GM21717 (cell line): ENCODE measurements around the gene CCDC148.

Source experiments
- ATAC-seq: cut with Tn5 transposase; IDR thresholded peaks from one replicate; pipeline ENCODE4 v1.9.1; 2021; ENCODE audit warnings: mild to moderate bottlenecking, moderate library complexity; ENCODE audit not compliant: unreplicated experiment

Gene CCDC148

GRCh38 chr2:158456309-158457066 is at the start of gene CCDC148, which contains the start of gene PKP4:
CCDC148 (minus strand) TSS chr2:158456753; CDS start chr2:158456439, 314 bp downstream.
PKP4 (plus strand) TSS chr2:158456952; CDS start chr2:158533185, 76,233 bp downstream.
- ATAC-seq: peak; percentile 96

GRCh38 chr2:158505448-158505934 is 48.9 kb upstream of the CCDC148 start:
- ATAC-seq: no peak

- no peak for ATAC-seq
Measured at GRCh38 chr2:158504088-158504487, 47.5 kb upstream of the CCDC148 start.

- no peak for ATAC-seq
Measured at GRCh38 chr2:158502974-158503373, 46.4 kb upstream of the CCDC148 start.

- no peak for ATAC-seq
Measured at GRCh38 chr2:158501301-158501700, 44.7 kb upstream of the CCDC148 start.

- ATAC-seq: no peak
Measured at GRCh38 chr2:158500333-158500732, 43.8 kb upstream of the CCDC148 start.

GRCh38 chr2:158499383-158499782 is 42.8 kb upstream of the CCDC148 start:
- no peak for ATAC-seq

GRCh38 chr2:158498749-158499136 is 42.2 kb upstream of the CCDC148 start:
- ATAC-seq: no peak

- ATAC-seq: no peak
Measured at GRCh38 chr2:158498043-158498748, 41.6 kb upstream of the CCDC148 start.

GRCh38 chr2:158497486-158497885 is 40.9 kb upstream of the CCDC148 start:
- no peak for ATAC-seq

- no peak for ATAC-seq
Measured at GRCh38 chr2:158496986-158497385, 40.4 kb upstream of the CCDC148 start.

GRCh38 chr2:158495175-158495574 is 38.6 kb upstream of the CCDC148 start:
- ATAC-seq: no peak

- no peak for ATAC-seq
Measured at GRCh38 chr2:158493458-158493857, 36.9 kb upstream of the CCDC148 start.

GRCh38 chr2:158491072-158491471 is 34.5 kb upstream of the CCDC148 start:
- no peak for ATAC-seq

- ATAC-seq: no peak
Measured at GRCh38 chr2:158489366-158490112, 33.0 kb upstream of the CCDC148 start.

GRCh38 chr2:158488442-158489216 is 32.1 kb upstream of the CCDC148 start:
- no peak for ATAC-seq

GRCh38 chr2:158487419-158487818 is 30.9 kb upstream of the CCDC148 start:
- ATAC-seq: no peak

- ATAC-seq: no peak
Measured at GRCh38 chr2:158486970-158487325, 30.4 kb upstream of the CCDC148 start.

GRCh38 chr2:158486150-158486969 is 29.8 kb upstream of the CCDC148 start:
- ATAC-seq: no peak
